Kidney (tissue), 14 donors: ENCODE measurements around the gene POLD4. TPM values are rescaled to one million over a fixed set of nuclear protein-coding genes. Genes with fewer than 3 reads are reported as not detected.

Experiments used
- DNase-seq, 5 donors: peaks; one replicate each; pipeline ENCODE4 v3.0.0-alpha.2; 2013 to 2020
- FAIRE-seq: peaks from 2 replicates; lab custom pipeline; 2012; peaks lifted over from hg19 to GRCh38; lab: Jason Lieb, UNC
- H3K27ac ChIP-seq, 2 donors: one replicate each; pipeline ENCODE4 v1.7.0; 2013; ENCODE audit warnings: low read depth in 2 of 2, low read length in 2 of 2, inconsistent platforms in 1 of 2
- H3K27me3 ChIP-seq: one replicate; pipeline ENCODE4 v1.7.1; 2013; ENCODE audit warnings: low read length, inconsistent platforms; ENCODE audit not compliant: control insufficient read depth, insufficient read depth
- H3K36me3 ChIP-seq, 3 donors: one replicate each; pipeline versions ENCODE4 v1.7.0 to v1.7.1; 2013; ENCODE audit warnings: low read length in 3 of 3, control low read depth in 1 of 3, inconsistent platforms in 1 of 3; ENCODE audit not compliant: insufficient read depth in 3 of 3, control insufficient read depth in 2 of 3
- H3K4me1 ChIP-seq, 3 donors: one replicate each; pipeline versions ENCODE4 v1.7.0 to v1.7.1; 2013; ENCODE audit warnings: low read length in 3 of 3, inconsistent platforms in 1 of 3, low read depth in 1 of 3; ENCODE audit not compliant: control insufficient read depth in 2 of 3, insufficient read depth in 2 of 3
- H3K4me3 ChIP-seq, 3 donors: one replicate each; pipeline versions ENCODE4 v1.7.0 to v1.8.1; 2013; ENCODE audit warnings: low read length in 3 of 3, control low read depth in 1 of 3, inconsistent platforms in 1 of 3
- H3K9ac ChIP-seq, 3 donors: one replicate each; pipeline versions ENCODE4 v1.7.0 to v1.7.1; 2013; ENCODE audit warnings: low read length in 3 of 3, control low read depth in 1 of 3, inconsistent platforms in 1 of 3
- H3K9me3 ChIP-seq, 3 donors: one replicate each; pipeline versions ENCODE4 v1.7.0 to v1.7.1; 2013; ENCODE audit warnings: low read length in 3 of 3, control low read depth in 1 of 3, inconsistent platforms in 1 of 3; ENCODE audit not compliant: control insufficient read depth in 2 of 3, insufficient read depth in 1 of 3
- CTCF ChIP-seq: IDR thresholded peaks from 3 replicates; pipeline ENCODE4 v1.5.1; 2012; ENCODE audit warnings: mild to moderate bottlenecking, moderate library complexity, borderline replicate concordance; ENCODE audit not compliant: insufficient read depth; ENCODE audit errors: extremely low read depth
- intact Hi-C: fragments of 100-400 bp; cut with DNase I; formaldehyde crosslinking; loops from one replicate; pipeline ENCODE4 v1.11.1; 2022
- polyA plus RNA-seq: library from polyadenylated mRNA; stranded (reverse); fragments of 350-450 nt; fragmentation: Illumina TruSeq; extraction: RNeasy Lipid Tissue Mini Kit (QIAGEN cat#74804); gene quantifications from one replicate; pipeline ENCODE4 v1.2.3, GENCODE V29; 2014; ENCODE audit warnings: low read depth, low replicate concordance; ENCODE audit not compliant: insufficient read depth
- total RNA-seq: library from RNA; stranded (reverse); fragmentation: NEBNext Ultra II Directional; extraction: Animal tissue kit (Norgen Biotek cat#: 25700); gene quantifications from one replicate; pipeline ENCODE4 v1.2.1, GENCODE V29; 2021
- donor health status: control.
- donor health status: control.
- donor health status: control.
- donor health status: control.
- donor health status: control.
- donor health status: DM: yes; HTN: yes; CAD: no.
- donor health status: Normal renal cell carcinoma (clear cell type).

The POLD4 gene
- total and polyA plus RNA-seq, 2 donors from 2014 or later = 54.4 to 174 TPM

DNA sequence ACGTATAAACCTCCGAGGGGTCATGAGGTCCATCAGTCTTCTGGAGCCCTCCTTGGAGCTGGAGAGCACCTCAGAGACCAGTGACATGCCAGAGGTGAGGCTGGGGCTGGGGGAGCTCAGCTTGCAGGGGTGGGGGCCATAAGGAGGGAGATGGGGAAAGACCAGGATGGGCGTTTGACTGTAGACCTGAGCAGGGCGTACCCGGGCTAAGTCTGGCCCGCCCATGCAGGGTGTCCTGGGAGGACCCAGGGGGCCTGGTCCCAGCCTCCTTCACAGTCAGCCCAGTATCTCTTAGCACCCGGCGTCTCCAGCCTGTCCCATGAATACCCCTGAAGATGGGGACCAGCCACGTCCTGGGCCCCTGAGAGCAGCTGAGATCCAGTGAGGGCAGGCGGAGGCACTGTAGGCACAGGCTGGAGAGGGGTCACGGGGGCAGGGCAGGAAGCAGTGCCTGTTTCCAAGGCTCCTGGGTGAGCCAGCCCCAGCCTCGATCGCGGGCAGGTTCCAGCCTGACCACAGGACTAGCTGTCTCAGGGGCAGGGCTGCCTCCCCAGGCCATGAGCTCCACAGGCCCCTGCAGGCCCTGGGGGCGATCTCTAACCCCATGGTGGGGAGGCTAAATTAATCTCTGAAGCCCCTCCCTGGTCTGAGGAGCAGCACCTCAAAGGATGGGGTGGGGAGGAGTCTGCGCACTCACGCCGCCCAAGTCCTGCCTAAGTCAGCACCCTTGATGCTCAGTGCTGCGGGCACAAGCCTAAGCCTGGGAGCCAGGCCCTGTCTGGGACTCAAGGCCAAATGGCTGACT, 42.9 kb downstream of the POLD4 start:
- H3K27ac ChIP-seq = no peak overlapping the region
- no peak for DNase-seq
- H3K36me3 ChIP-seq = no peaks in the 10 kb centered on the region
- H3K9me3 ChIP-seq = no peaks in the 10 kb centered on the region
- no peak overlapping the region for H3K4me3 ChIP-seq
- intact Hi-C loops = no loop called here
- TF ChIP-seq CTCF = no peak
- H3K4me1 ChIP-seq = peaks cover 0 to 3% (median 0%) of the 10 kb centered on the region in 3 donors
- no peak for FAIRE-seq
- no peaks in the 10 kb centered on the region for H3K27me3 ChIP-seq
- H3K9ac ChIP-seq = no peak overlapping the region

GRCh38 chr11:67309661-67310061, 43.7 kb downstream of the POLD4 start:
- Histone ChIP-seq H3K9me3 (no peaks in the 10 kb centered on the region), H3K27me3 (no peaks in the 10 kb centered on the region), H3K4me3 (no peak overlapping the region), H3K27ac (no peak overlapping the region), H3K9ac (no peak overlapping the region), H3K36me3 (no peaks in the 10 kb centered on the region), H3K4me1 (peaks cover 0 to 5% (median 0%) of the 10 kb centered on the region in 3 donors)
- no peak for TF ChIP-seq CTCF
- DNase-seq (no peak), FAIRE-seq (no peak)
- intact Hi-C loops = no loop called here

- FAIRE-seq (no peak), DNase-seq (no peak)
- intact Hi-C loops = no loop called here
- Histone ChIP-seq H3K4me1 (peaks cover 0 to 9% (median 0%) of the 10 kb centered on the region in 3 donors), H3K27ac (no peak overlapping the region), H3K36me3 (no peaks in the 10 kb centered on the region), H3K27me3 (no peaks in the 10 kb centered on the region), H3K4me3 (no peak overlapping the region), H3K9me3 (no peaks in the 10 kb centered on the region), H3K9ac (no peak overlapping the region)
- no peak for TF ChIP-seq CTCF
Measured at GRCh38 chr11:67309166-67309565, 44.2 kb downstream of the POLD4 start.
